HepG2 (cell line): ENCODE data around the gene GRK6. TPM values are rescaled to one million over a fixed set of nuclear protein-coding genes. Genes with fewer than 3 reads are reported as not detected.
A peak's percentile ranks its signal among the peaks of the same experiment; 100 is the strongest.

ENCODE experiments used
- ATM ChIP-seq: fragments of 450-650 bp; IDR thresholded peaks from 2 replicates; pipeline ENCODE4 v1.7.1; 2017; ENCODE audit warnings: mild to moderate bottlenecking, borderline replicate concordance
- GMEB2 ChIP-seq: IDR thresholded peaks from 2 replicates; pipeline ENCODE4 v1.6.1; 2016; ENCODE audit warnings: missing biosample characterization, missing genetic modification reagents, low read depth
- KAT7 ChIP-seq: IDR thresholded peaks from 2 replicates; pipeline ENCODE4 v1.6.1; 2018; ENCODE audit warnings: borderline replicate concordance, missing compliant biosample characterization
- KLF12 ChIP-seq: sonication (generic); formaldehyde crosslinking; IDR thresholded peaks from 2 replicates; pipeline ENCODE4 v1.4.0; 2020; ENCODE audit warnings: missing genetic modification reagents, borderline replicate concordance
- PHF8 ChIP-seq: sonication (generic); formaldehyde crosslinking; IDR thresholded peaks from 2 replicates; pipeline ENCODE4 v1.5.0; 2020; ENCODE audit warnings: missing genetic modification reagents
- SKI ChIP-seq: fragments of 450-650 bp; IDR thresholded peaks from one replicate; pipeline ENCODE4 v1.6.1; 2018; ENCODE audit warnings: mild to moderate bottlenecking; ENCODE audit not compliant: partially characterized antibody
- SP1 ChIP-seq, 2 experiments: fragments of 450-650 bp in 1 of 2; sonication (generic) in 1 of 2; formaldehyde crosslinking in 1 of 2; IDR thresholded peaks; 2 replicates each; pipeline versions ENCODE4 v1.4.0 to v1.6.1; 2016 to 2020; ENCODE audit warnings: missing genetic modification reagents in 1 of 2
- ZBTB2 ChIP-seq: sonication (generic); formaldehyde crosslinking; IDR thresholded peaks from 2 replicates; pipeline ENCODE4 v1.8.0; 2022; ENCODE audit warnings: low read depth, missing genetic modification reagents
- ZBTB7A ChIP-seq: sonication (generic); formaldehyde crosslinking; IDR thresholded peaks from 2 replicates; pipeline ENCODE4 v1.8.0; 2022; ENCODE audit warnings: mild to moderate bottlenecking, missing genetic modification reagents
- polyA plus RNA-seq, 8 experiments: library from polyadenylated mRNA; depleted of rRNA in 3 of 8; stranded (reverse) in 7 of 8; unstranded in 1 of 8; fragments of >200 nt; fragmentation: Illumina TruSeq in 4 of 8; extraction: Trizol in 4 of 8; gene quantifications; 2 replicates each; pipeline versions ENCODE4 v1.2.1 to v1.2.3, GENCODE V29; 2011 to 2016; ENCODE audit warnings: low read depth in 4 of 8, missing spikeins in 1 of 8, mixed read lengths in 1 of 8; ENCODE audit not compliant: insufficient read depth in 1 of 8
- total RNA-seq, 5 experiments: library from RNA; depleted of rRNA; stranded (reverse); fragments of >200 nt; fragmentation: Illumina TruSeq; extraction: Trizol; gene quantifications; 2 replicates each; pipeline ENCODE4 v1.2.3, GENCODE V29; 2016; ENCODE audit warnings: low read depth in 1 of 5
- TF ChIP-seq, protein P1 (sequence below): sonication (generic); formaldehyde crosslinking; IDR thresholded peaks from 2 replicates; pipeline ENCODE4 v1.5.0; 2020; ENCODE audit warnings: mild to moderate bottlenecking, missing genetic modification reagents, borderline replicate concordance
- TF ChIP-seq, protein P2 (sequence below): sonication (generic); formaldehyde crosslinking; IDR thresholded peaks from 2 replicates; pipeline ENCODE4 v1.9.0; 2021; ENCODE audit warnings: missing genetic modification reagents, mild to moderate bottlenecking, borderline replicate concordance
- TF ChIP-seq, protein P3 (sequence below): sonication (generic); formaldehyde crosslinking; conservative IDR thresholded peaks from 2 replicates; pipeline ENCODE4 v1.4.0; 2020; ENCODE audit warnings: mild to moderate bottlenecking, missing genetic modification reagents, moderate library complexity
- TF ChIP-seq, protein P4 (sequence below): sonication (generic); formaldehyde crosslinking; IDR thresholded peaks from 2 replicates; pipeline ENCODE4 v1.4.0; 2020; ENCODE audit warnings: missing genetic modification reagents

The GRK6 gene
- total and polyA plus RNA-seq, 2 of the 13 experiments (the other 11 are each of a cell fraction or from before 2014, with no cell fraction given) = 13.2 to 19.9 TPM

DNA sequence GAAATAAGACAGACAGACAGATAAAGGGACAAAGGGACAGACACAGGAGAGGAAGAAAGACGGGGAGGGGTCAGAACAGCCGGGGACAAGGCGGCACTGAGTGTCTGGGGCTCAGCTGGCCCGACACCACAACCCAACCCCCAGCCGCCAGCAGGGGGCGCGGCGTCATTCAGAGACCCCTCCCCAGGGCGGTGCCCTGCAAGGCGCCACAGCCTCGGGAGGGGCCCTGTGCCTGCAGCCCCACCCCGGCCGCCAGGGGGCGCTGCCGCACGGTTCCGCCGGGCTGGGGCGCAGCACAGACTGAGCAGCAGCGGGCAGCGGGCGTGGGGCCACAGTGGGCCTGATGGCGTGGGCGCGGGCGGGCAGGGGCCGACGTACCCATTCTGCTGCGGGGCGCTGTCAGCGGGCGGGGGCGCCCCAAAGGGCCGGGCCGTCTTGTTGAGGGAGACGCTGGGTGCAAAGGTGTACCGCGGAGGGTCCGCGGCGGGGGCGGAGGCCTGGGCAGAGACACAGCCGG is 65.0 kb downstream of the GRK6 start (continued):
- TF ChIP-seq, protein P1, sequence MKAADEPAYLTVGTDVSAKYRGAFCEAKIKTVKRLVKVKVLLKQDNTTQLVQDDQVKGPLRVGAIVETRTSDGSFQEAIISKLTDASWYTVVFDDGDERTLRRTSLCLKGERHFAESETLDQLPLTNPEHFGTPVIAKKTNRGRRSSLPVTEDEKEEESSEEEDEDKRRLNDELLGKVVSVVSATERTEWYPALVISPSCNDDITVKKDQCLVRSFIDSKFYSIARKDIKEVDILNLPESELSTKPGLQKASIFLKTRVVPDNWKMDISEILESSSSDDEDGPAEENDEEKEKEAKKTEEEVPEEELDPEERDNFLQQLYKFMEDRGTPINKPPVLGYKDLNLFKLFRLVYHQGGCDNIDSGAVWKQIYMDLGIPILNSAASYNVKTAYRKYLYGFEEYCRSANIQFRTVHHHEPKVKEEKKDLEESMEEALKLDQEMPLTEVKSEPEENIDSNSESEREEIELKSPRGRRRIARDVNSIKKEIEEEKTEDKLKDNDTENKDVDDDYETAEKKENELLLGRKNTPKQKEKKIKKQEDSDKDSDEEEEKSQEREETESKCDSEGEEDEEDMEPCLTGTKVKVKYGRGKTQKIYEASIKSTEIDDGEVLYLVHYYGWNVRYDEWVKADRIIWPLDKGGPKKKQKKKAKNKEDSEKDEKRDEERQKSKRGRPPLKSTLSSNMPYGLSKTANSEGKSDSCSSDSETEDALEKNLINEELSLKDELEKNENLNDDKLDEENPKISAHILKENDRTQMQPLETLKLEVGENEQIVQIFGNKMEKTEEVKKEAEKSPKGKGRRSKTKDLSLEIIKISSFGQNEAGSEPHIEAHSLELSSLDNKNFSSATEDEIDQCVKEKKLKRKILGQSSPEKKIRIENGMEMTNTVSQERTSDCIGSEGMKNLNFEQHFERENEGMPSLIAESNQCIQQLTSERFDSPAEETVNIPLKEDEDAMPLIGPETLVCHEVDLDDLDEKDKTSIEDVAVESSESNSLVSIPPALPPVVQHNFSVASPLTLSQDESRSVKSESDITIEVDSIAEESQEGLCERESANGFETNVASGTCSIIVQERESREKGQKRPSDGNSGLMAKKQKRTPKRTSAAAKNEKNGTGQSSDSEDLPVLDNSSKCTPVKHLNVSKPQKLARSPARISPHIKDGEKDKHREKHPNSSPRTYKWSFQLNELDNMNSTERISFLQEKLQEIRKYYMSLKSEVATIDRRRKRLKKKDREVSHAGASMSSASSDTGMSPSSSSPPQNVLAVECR (CRISPR knock-in tag) = peak; percentile 38; the same call in 1 of the 2 replicates
- TF ChIP-seq PHF8 (CRISPR knock-in tag) = 0 out of 2 replicates have a peak, but pooled peaks have one; percentile 26
- no peak for TF ChIP-seq GMEB2
- peak; percentile 94 for TF ChIP-seq KLF12 (CRISPR knock-in tag)
- no peak for TF ChIP-seq ATM
- no peak for TF ChIP-seq SP1 (IDR thresholded peaks at IDR 0.05)
- peak; percentile 79 for TF ChIP-seq SP1 (CRISPR knock-in tag; IDR thresholded peaks at IDR 0.05)
- no peak for TF ChIP-seq ZBTB2 (CRISPR knock-in tag)
- TF ChIP-seq KAT7 (CRISPR knock-in tag) = no peak
- TF ChIP-seq, protein P2, sequence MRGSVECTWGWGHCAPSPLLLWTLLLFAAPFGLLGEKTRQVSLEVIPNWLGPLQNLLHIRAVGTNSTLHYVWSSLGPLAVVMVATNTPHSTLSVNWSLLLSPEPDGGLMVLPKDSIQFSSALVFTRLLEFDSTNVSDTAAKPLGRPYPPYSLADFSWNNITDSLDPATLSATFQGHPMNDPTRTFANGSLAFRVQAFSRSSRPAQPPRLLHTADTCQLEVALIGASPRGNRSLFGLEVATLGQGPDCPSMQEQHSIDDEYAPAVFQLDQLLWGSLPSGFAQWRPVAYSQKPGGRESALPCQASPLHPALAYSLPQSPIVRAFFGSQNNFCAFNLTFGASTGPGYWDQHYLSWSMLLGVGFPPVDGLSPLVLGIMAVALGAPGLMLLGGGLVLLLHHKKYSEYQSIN = no peak
- TF ChIP-seq ZBTB7A (CRISPR knock-in tag) = peak; percentile 96
- TF ChIP-seq, protein P3, sequence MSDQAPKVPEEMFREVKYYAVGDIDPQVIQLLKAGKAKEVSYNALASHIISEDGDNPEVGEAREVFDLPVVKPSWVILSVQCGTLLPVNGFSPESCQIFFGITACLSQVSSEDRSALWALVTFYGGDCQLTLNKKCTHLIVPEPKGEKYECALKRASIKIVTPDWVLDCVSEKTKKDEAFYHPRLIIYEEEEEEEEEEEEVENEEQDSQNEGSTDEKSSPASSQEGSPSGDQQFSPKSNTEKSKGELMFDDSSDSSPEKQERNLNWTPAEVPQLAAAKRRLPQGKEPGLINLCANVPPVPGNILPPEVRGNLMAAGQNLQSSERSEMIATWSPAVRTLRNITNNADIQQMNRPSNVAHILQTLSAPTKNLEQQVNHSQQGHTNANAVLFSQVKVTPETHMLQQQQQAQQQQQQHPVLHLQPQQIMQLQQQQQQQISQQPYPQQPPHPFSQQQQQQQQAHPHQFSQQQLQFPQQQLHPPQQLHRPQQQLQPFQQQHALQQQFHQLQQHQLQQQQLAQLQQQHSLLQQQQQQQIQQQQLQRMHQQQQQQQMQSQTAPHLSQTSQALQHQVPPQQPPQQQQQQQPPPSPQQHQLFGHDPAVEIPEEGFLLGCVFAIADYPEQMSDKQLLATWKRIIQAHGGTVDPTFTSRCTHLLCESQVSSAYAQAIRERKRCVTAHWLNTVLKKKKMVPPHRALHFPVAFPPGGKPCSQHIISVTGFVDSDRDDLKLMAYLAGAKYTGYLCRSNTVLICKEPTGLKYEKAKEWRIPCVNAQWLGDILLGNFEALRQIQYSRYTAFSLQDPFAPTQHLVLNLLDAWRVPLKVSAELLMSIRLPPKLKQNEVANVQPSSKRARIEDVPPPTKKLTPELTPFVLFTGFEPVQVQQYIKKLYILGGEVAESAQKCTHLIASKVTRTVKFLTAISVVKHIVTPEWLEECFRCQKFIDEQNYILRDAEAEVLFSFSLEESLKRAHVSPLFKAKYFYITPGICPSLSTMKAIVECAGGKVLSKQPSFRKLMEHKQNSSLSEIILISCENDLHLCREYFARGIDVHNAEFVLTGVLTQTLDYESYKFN (CRISPR knock-in tag) = no peak
- TF ChIP-seq, protein P4, sequence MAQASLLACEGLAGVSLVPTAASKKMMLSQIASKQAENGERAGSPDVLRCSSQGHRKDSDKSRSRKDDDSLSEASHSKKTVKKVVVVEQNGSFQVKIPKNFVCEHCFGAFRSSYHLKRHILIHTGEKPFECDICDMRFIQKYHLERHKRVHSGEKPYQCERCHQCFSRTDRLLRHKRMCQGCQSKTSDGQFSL = peak; percentile 62
- peak; percentile 20 for TF ChIP-seq SKI
